AG09309 (cell line): ENCODE measurements around the gene ZRANB1.

Experiments used
- DNase-seq: peaks from one replicate; pipeline ENCODE4 v3.0.0-alpha.2; 2010; ENCODE audit warnings: low read depth
- H3K4me3 ChIP-seq: 2 replicates; pipeline ENCODE4 v1.5.1; 2011; ENCODE audit warnings: mild to moderate bottlenecking, low read depth, low read length, moderate library complexity; ENCODE audit not compliant: control insufficient read depth
- TF ChIP-seq, protein P1 (sequence below): IDR thresholded peaks from 2 replicates; pipeline ENCODE4 v1.5.1; 2011; ENCODE audit warnings: mild to moderate bottlenecking, low read depth, low read length, inconsistent platforms; ENCODE audit not compliant: insufficient read depth, control insufficient read depth; ENCODE audit errors: missing control alignments

The ZRANB1 gene

DNA sequence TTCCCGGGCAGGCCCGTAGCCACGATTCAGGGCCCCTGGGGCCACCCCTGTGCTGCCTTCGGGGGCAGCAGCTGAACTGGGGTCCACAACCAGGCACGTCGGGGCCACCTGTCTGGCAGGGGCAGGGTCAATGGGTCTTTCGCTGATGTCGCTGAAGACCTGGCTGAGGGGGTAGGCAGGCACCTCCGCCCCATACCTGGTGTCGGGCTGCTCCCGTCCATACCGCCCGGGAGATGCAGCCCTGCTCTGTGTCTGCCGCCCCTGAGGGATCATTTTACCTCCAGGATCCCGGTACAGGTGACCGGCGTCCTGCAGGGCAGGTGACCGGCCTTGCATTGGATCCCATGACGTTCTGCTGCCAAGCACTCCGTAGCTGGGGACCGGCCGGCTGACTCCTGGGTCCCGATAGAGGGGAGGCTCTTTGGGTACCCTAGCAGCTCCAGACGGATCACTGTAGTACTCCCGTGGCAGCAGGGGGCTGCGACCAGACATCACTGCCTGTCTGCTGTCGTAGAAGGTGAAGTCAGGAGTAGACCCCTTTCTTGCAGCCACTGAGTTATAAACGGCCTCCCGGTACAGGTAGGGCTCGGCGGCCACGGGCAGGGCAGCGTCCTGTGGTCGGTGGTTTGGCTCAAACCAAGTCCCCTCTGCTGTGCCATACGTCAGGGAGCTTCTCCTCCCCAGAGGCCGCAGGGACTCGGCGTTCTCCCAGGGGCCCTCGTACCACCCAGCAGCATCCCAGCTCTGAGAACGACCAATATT lies 85.2 kb downstream of the ZRANB1 start:
- TF ChIP-seq, protein P1, sequence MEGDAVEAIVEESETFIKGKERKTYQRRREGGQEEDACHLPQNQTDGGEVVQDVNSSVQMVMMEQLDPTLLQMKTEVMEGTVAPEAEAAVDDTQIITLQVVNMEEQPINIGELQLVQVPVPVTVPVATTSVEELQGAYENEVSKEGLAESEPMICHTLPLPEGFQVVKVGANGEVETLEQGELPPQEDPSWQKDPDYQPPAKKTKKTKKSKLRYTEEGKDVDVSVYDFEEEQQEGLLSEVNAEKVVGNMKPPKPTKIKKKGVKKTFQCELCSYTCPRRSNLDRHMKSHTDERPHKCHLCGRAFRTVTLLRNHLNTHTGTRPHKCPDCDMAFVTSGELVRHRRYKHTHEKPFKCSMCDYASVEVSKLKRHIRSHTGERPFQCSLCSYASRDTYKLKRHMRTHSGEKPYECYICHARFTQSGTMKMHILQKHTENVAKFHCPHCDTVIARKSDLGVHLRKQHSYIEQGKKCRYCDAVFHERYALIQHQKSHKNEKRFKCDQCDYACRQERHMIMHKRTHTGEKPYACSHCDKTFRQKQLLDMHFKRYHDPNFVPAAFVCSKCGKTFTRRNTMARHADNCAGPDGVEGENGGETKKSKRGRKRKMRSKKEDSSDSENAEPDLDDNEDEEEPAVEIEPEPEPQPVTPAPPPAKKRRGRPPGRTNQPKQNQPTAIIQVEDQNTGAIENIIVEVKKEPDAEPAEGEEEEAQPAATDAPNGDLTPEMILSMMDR = no peak
- no peak for DNase-seq
- no peak overlapping the region for H3K4me3 ChIP-seq

DNA sequence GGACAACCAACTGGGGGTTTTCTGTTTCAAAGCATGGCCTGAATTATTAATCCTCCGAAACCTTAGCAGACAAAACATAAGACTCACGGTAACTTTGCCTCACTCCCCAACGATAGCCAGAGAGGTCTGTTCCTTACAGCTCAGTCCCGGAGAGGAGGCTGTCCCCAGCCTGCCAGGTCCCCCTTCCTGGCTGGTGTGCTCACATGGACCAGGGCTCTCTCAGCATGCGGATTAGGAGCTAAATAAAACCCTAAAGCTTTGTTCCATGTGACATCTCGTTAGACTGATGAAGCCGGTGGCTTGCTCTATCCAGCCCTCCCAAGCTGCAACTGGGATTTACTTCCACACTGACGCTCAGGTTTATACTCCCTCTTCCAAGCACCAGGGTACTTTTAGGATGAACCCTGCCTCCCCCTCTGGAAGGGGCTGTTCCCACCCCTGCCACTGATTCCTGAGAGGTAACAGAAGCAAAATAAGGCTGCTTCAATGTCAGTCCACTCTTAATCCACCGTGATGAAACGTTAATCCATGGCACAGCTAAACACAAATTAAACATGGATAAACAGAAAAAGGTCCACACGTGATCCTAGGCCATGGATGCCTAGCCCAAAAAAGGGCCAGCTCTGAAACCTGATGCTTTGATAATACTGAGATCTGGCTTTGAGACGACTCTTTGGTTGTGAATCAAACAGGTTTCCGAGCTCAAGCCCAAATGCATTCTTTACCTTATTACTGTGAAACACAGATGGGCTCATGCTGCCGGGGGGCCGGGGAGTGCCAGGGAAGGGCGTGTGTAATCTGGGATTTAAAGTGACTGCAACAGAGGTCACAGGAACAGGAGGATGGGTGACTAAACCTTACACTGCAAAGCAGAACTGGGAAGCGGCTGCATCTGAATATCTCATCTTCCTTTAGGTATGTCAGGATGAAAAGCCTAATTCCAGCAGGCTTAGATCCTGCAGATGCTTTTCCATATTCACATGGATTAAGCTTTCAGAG lies 86.2 kb downstream of the ZRANB1 start:
- DNase-seq = no peak

DNA sequence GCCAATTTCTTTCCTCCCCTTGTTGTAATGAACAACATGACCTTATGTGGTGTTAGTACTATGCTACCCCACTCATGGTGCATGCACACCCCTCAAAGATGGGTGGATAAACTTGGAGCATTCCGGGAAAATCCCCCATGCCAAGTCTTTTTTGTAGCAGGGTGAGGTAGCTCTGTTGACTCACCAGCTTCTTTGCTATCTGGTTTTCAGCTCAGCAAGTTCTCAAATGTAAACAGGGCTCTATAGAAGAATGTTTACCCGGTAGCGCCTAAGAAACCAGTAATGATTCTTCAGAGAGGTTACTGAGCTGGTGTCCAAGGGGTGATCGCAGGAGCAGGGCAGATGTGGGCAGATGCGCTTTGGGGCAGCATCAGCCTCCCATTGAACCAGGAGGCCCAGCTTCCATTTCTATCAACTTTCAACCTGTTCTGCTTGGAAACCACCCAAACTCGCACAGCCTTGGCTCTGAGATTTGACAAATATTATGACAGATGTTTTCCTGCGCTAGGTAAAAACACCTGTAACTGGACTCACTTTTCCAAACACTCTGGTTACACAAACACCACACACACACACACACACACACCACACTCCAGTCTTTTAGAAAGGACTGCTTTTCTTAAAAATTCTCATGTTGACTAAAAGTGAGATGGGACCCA lies 87.8 kb downstream of the ZRANB1 start:
- TF ChIP-seq, protein P1 = no peak
- no peak overlapping the region for H3K4me3 ChIP-seq
- DNase-seq = no peak

More for the DNA sequence above, 86.2 kb downstream of the ZRANB1 start:
- H3K4me3 ChIP-seq = no peak overlapping the region
- TF ChIP-seq, protein P1 = no peak

DNA sequence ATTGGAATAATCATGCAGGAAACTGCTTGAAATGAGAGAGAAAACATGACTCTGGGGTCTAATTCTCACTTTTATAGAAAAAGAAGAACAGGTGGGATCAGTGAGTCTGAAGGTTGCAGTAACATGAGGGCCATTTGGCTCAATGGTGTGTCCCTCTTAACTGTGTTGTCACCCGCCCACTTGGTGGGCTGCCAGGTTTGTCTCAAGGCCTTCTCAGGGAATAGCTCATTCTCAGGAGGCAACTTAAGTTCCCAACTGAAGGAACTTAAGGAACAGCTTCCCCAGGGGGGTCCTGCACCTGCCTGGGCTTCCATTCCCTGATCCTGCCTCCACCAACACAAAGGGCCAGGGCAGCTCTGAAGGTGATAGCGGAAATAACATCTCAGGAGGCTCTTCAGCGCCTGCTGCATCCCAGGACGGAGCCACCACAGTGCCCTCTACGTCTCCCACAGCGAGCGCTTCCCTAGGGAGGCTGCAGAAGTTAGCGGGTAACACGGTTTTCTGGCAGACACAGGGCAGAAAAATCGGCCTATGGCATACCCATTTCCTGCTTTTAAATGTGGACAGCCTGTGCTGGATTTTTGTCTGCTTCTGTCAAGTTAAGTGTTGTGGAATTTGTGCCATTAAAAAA lies 88.8 kb downstream of the ZRANB1 start:
- DNase-seq = no peak
- TF ChIP-seq, protein P1 = no peak

DNA sequence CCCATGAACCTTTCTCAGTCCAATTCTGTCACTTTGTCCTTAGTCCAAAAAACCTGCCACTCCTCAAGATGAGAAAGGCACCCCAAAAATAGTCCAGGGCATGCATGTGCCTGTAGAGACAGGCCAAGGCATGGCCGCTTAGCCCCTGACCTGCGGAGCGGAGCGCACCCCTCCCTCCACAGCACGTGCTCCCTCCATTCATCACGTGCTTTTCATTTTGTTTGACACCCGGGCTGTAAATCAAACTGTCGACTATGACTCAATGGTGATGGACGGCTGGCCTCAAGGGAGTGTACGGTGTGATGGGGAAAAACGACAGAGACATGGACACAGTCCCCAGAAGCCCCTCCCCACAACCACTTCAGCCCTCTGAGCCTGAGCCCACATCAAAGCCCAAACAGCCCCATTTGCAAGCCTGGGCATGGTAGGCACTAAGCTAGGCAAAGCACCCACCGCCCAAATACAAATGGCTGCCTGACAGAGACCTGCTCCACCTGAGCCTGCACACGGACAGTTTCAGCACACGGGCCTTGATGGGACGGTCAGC lies 90.6 kb downstream of the ZRANB1 start:
- TF ChIP-seq, protein P1 = no peak
- no peak overlapping the region for H3K4me3 ChIP-seq
- DNase-seq = no peak

More for the DNA sequence above, 88.8 kb downstream of the ZRANB1 start:
- no peak overlapping the region for H3K4me3 ChIP-seq
